ENCODE results near the gene TRIM28. TPM values are rescaled to one million over a fixed set of nuclear protein-coding genes. Genes with fewer than 3 reads are reported as not detected.
A peak's percentile ranks its signal among the peaks of the same experiment; 100 is the strongest.

TRIM28 gene
- total and polyA plus RNA-seq, 12 donors, result 161 to 302 (median 240) TPM

GRCh38 chr19:58516964-58517833 lies 26.7 kb upstream of the TRIM28 start:
- 91 to 93% (median 92%) methylated on average over 23 to 65 of the region's 65 CpGs for WGBS, 4 donors
- no peaks in the 10 kb centered on the region for H3K9me3 ChIP-seq (replicated peaks in 1 of 3)
- peak in 2 of 7 donors; percentile 22 to 40 for DNase-seq
- H3K27ac ChIP-seq, result no peak overlapping the region
- H3K4me3 ChIP-seq, result no peak overlapping the region
- TF ChIP-seq CTCF (IDR thresholded peaks at IDR 0.05) (no peak), POLR2A (IDR thresholded peaks at IDR 0.05) (no peak)
- intact Hi-C loops (cut with DNase I), result no loop called here
- no peaks in the 10 kb centered on the region for H3K27me3 ChIP-seq
- peaks cover 28 to 37% of the 10 kb centered on the region in 2 donors for H3K4me1 ChIP-seq (replicated peaks in 1 of 2)
- peaks cover 0 to 16% of the 10 kb centered on the region in 2 donors for H3K36me3 ChIP-seq (replicated peaks in 1 of 2)

- DNase-seq, result peak in 1 of 7 donors; percentile 12
- peaks cover 28 to 36% of the 10 kb centered on the region in 2 donors for H3K4me1 ChIP-seq (replicated peaks in 1 of 2)
- intact Hi-C loops (cut with DNase I), result no loop called here
- H3K27me3 ChIP-seq, result no peaks in the 10 kb centered on the region
- peaks cover 0 to 16% of the 10 kb centered on the region in 2 donors for H3K36me3 ChIP-seq (replicated peaks in 1 of 2)
- no peaks in the 10 kb centered on the region for H3K9me3 ChIP-seq (replicated peaks in 1 of 3)
- H3K4me3 ChIP-seq, result peak overlapping the region in 3 of 4 donors; percentile 38 to 82 (median 38)
- WGBS, 4 donors, result 5 to 7% (median 7%) methylated on average over 14 to 22 of the region's 22 CpGs
- TF ChIP-seq POLR2A (IDR thresholded peaks at IDR 0.05) (no peak), CTCF (IDR thresholded peaks at IDR 0.05) (peak in 2 of 6 experiments; percentile 53 to 69)
- peak overlapping the region; percentile 78 to 98 (median 94) for H3K27ac ChIP-seq
Measured at GRCh38 chr19:58518256-58519086, 25.4 kb upstream of the TRIM28 start.

- peaks cover 24 to 31% of the 10 kb centered on the region in 2 donors for H3K4me1 ChIP-seq (replicated peaks in 1 of 2)
- peak; percentile 58 to 85 (median 75) for DNase-seq
Measured at GRCh38 chr19:58519087-58519354, 24.8 kb upstream of the TRIM28 start.

More at GRCh38 chr19:58519087-58519354, 24.8 kb upstream of the TRIM28 start:
- H3K27me3 ChIP-seq, result no peaks in the 10 kb centered on the region
- peak overlapping the region; percentile 78 to 98 (median 94) for H3K27ac ChIP-seq
- WGBS, 4 donors, result 0% methylated on average over 10 to 14 of the region's 14 CpGs; no CpG with 5 or more reads in 1 of the 4 donors
- intact Hi-C loops (cut with DNase I), result no loop called here
- peak overlapping the region; percentile 22 to 82 (median 38) for H3K4me3 ChIP-seq
- TF ChIP-seq CTCF (IDR thresholded peaks at IDR 0.05), result peak in 3 of 6 experiments; percentile 43 to 78 (median 70)
- TF ChIP-seq POLR2A (IDR thresholded peaks at IDR 0.05), result no peak
- peaks cover 0 to 16% of the 10 kb centered on the region in 2 donors for H3K36me3 ChIP-seq (replicated peaks in 1 of 2)
- H3K9me3 ChIP-seq (replicated peaks in 1 of 3), result no peaks in the 10 kb centered on the region

All from adrenal gland (tissue), 12 donors.